C4-2B (cell line): ENCODE data around the gene LRRC4C.

Experiments
- H3K27ac ChIP-seq: fragments of 450-650 bp; 2 replicates; pipeline ENCODE4 v1.5.1; 2017
- ZFX ChIP-seq: fragments of 450-650 bp; IDR thresholded peaks from 2 replicates; pipeline ENCODE4 v1.6.1; 2017
- TF ChIP-seq, protein P1 (sequence below): fragments of 450-650 bp; conservative IDR thresholded peaks from 2 replicates; pipeline ENCODE4 v1.5.1; 2017; ENCODE audit warnings: mild to moderate bottlenecking

Gene LRRC4C

DNA sequence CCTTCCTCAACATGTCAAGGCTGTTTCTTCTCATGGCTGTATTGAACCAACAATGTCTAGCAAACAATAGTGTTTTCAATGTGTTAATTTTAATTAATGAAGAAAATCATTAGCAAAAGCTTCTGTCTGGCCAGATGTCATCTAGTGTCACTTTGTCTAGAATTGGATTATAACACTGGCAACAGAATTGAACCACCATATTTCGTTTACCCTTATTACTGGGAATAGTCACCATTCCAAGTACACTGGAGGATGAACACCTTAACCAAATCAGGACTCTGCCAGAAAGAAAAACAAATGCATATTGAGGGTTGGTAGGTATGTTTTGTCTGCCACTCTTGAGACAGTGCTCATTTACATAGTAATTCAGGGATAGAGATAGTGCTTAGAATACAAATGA, 146.2 kb downstream of the LRRC4C start:
- H3K27ac ChIP-seq, result no peak overlapping the region
- no peak for TF ChIP-seq ZFX
- TF ChIP-seq, protein P1, sequence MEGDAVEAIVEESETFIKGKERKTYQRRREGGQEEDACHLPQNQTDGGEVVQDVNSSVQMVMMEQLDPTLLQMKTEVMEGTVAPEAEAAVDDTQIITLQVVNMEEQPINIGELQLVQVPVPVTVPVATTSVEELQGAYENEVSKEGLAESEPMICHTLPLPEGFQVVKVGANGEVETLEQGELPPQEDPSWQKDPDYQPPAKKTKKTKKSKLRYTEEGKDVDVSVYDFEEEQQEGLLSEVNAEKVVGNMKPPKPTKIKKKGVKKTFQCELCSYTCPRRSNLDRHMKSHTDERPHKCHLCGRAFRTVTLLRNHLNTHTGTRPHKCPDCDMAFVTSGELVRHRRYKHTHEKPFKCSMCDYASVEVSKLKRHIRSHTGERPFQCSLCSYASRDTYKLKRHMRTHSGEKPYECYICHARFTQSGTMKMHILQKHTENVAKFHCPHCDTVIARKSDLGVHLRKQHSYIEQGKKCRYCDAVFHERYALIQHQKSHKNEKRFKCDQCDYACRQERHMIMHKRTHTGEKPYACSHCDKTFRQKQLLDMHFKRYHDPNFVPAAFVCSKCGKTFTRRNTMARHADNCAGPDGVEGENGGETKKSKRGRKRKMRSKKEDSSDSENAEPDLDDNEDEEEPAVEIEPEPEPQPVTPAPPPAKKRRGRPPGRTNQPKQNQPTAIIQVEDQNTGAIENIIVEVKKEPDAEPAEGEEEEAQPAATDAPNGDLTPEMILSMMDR, result no peak

GRCh38 chr11:41309716-41310115, 149.7 kb downstream of the LRRC4C start:
- H3K27ac ChIP-seq, result no peak overlapping the region

GRCh38 chr11:41309111-41309522, 150.3 kb downstream of the LRRC4C start:
- TF ChIP-seq, protein P1, result no peak
- no peak for TF ChIP-seq ZFX

More at GRCh38 chr11:41309716-41310115, 149.7 kb downstream of the LRRC4C start:
- no peak for TF ChIP-seq ZFX
- TF ChIP-seq, protein P1, result peak; percentile 45

GRCh38 chr11:41308286-41308685, 151.2 kb downstream of the LRRC4C start:
- H3K27ac ChIP-seq, result no peak overlapping the region

More at GRCh38 chr11:41309111-41309522, 150.3 kb downstream of the LRRC4C start:
- H3K27ac ChIP-seq, result no peak overlapping the region

GRCh38 chr11:41307296-41308080, 152.0 kb downstream of the LRRC4C start:
- H3K27ac ChIP-seq, result no peak overlapping the region
- TF ChIP-seq, protein P1, result no peak
- TF ChIP-seq ZFX, result no peak

More at GRCh38 chr11:41308286-41308685, 151.2 kb downstream of the LRRC4C start:
- no peak for TF ChIP-seq ZFX
- TF ChIP-seq, protein P1, result no peak

DNA sequence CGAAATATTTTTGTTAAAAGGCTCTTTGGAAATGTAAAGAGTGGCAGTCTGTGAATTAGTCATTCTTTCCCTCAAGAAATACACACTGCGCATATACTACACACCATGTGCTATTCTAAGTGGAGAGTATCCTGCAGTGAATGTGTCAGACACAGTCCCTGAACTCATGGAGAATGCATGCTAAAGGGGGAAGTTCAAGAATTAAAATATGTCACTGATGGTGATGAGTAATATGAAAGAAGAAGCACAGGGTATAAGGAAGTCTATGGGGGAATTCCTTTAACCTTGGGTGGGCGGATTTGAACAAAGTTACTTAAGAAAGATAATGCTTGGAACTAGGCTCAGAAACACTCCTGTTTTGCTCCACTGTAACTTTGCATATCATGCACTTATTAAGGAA, 153.0 kb downstream of the LRRC4C start:
- no peak overlapping the region for H3K27ac ChIP-seq
- TF ChIP-seq, protein P1, result no peak
- no peak for TF ChIP-seq ZFX

GRCh38 chr11:41301023-41301422, 158.4 kb downstream of the LRRC4C start:
- TF ChIP-seq ZFX, result no peak
- TF ChIP-seq, protein P1, result no peak
- H3K27ac ChIP-seq, result no peak overlapping the region
